Measurements from ENCODE around the gene TMEM213.

DNA sequence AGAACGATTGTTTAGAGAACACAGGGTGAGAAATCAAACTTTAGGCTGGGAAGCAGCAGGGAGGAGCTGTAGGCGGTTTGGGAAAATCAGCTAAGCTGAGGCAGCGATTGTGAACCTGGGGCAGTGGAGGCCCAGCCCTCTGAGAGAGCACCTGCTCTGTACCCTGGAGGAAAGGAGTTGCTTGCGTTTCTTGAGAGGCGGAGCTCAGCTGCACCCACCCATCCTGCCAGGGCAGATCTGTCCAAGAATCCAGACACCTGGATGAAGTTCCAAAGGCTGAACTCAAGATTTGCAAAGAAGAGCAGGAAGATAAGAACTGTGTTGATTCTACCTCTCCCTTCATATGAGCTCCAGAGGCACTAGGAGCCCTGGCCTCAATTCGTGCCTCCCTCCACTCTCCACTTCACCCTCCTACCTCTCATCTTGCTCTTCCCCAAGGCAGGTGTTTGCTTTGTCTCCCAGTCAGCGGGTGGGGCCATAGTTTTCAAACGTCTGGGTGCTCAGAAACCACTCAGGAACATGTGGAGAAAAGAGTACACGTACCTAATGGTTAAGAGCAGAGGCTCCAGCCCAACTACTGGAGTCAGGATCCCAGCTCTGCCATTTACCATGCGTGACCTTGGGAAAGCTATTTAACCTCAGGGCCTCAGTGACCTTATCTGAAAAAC is 21.5 kb upstream of the TMEM213 start:
- no peak for TF ChIP-seq POLR2AphosphoS5 (IDR thresholded peaks at IDR 0.05; ENCODE audit: low read depth, low read length)
- TF ChIP-seq POLR2A (IDR thresholded peaks at IDR 0.05; ENCODE audit: borderline replicate concordance, extremely low read depth, insufficient read depth, insufficient read length), result no peak
- no peak for TF ChIP-seq CEBPB (IDR thresholded peaks at IDR 0.05; ENCODE audit: low read depth)
- TF ChIP-seq, protein P1, sequence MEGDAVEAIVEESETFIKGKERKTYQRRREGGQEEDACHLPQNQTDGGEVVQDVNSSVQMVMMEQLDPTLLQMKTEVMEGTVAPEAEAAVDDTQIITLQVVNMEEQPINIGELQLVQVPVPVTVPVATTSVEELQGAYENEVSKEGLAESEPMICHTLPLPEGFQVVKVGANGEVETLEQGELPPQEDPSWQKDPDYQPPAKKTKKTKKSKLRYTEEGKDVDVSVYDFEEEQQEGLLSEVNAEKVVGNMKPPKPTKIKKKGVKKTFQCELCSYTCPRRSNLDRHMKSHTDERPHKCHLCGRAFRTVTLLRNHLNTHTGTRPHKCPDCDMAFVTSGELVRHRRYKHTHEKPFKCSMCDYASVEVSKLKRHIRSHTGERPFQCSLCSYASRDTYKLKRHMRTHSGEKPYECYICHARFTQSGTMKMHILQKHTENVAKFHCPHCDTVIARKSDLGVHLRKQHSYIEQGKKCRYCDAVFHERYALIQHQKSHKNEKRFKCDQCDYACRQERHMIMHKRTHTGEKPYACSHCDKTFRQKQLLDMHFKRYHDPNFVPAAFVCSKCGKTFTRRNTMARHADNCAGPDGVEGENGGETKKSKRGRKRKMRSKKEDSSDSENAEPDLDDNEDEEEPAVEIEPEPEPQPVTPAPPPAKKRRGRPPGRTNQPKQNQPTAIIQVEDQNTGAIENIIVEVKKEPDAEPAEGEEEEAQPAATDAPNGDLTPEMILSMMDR (IDR thresholded peaks at IDR 0.05 in 2 of 3, conservative IDR thresholded peaks at IDR 0.05 in 1 of 3; ENCODE audit: borderline replicate concordance in 1 of 3, insufficient read depth in 1 of 3, low read depth in 2 of 3, low read length in 2 of 3), result no peak
- no peak for TF ChIP-seq JUND (IDR thresholded peaks at IDR 0.05)
- TF ChIP-seq RAD21 (IDR thresholded peaks at IDR 0.05; ENCODE audit: low read depth), result no peak
- no peak for TF ChIP-seq ELF1 (IDR thresholded peaks at IDR 0.05; ENCODE audit: borderline replicate concordance, low read depth)
- no peak for TF ChIP-seq YY1 (IDR thresholded peaks at IDR 0.05; ENCODE audit: extremely low read depth, insufficient replicate concordance, low read depth, low read length)
- no peak for TF ChIP-seq EZH2 (IDR thresholded peaks at IDR 0.05)
- TF ChIP-seq, protein P2, sequence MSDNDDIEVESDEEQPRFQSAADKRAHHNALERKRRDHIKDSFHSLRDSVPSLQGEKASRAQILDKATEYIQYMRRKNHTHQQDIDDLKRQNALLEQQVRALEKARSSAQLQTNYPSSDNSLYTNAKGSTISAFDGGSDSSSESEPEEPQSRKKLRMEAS (IDR thresholded peaks at IDR 0.05), result no peak
